Hepatocyte (in vitro differentiated cells): ENCODE measurements around the gene CELSR1.

Experiments
- CTCF ChIP-seq: fragments of 200-600 bp; sonication (generic); IDR thresholded peaks from 2 replicates; pipeline ENCODE4 v1.5.1; 2016; ENCODE audit warnings: antibody characterized with exemption, mild to moderate bottlenecking; ENCODE audit not compliant: poor library complexity
- EZH2 ChIP-seq: fragments of 200-600 bp; sonication (generic); IDR thresholded peaks from 2 replicates; pipeline ENCODE4 v1.6.1; 2016; ENCODE audit warnings: antibody characterized with exemption, mild to moderate bottlenecking, borderline replicate concordance

- TF ChIP-seq CTCF: no peak
- TF ChIP-seq EZH2: no peak
Observed at GRCh38 chr22:46516638-46517037, 20.8 kb downstream of the CELSR1 start.
